DMS114 treated with DMSO at 0.1 percent for 48 hours (cell line): ENCODE data around the gene GPRASP3.

Source experiments
- DNase-seq: peaks from one replicate; lab custom pipeline; 2025; ENCODE audit not compliant: unreplicated experiment; lab: John Stamatoyannopoulos, UW

The GPRASP3 gene

DNA sequence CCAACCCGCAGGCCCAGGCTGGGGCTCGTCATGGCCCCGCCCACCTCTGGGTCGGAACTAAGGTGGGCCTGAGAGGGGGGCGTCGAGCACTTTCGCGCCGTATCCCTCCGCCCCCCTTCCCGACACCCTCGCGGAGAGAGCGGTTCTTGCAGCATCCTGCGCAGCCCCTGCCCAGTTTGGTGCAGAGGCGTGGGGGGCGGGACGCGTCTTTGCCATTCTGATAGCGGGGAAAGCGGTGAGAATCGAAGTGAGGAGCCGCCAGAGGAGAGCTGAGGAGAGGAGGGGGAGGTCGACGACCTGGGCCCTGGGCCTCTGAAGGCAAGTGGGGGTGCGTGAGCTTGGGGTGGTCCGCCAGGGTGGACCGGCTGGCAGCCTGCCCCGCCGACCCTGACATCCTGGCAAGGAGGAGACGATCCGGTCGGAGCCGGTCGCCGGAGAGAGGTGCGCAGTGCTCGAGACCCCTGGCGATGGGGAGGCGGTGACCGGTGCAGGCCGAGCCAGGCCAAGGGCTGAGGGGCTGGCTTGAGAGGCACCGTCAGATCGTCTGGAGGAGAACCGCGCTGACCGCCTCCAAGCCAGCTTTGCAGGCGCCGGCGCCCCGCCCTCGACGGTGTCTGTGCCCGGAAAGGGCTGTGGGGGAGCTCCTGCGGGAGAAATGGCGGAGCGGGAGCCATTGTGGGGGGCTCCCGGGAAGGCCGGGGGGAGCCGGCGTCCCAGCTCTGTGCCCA lies 25.5 kb downstream of the GPRASP3 start:
- peak; percentile 26 for DNase-seq

- no peak for DNase-seq
Measured at GRCh38 chrX:102765217-102765616, 44.7 kb downstream of the GPRASP3 start.

DNA sequence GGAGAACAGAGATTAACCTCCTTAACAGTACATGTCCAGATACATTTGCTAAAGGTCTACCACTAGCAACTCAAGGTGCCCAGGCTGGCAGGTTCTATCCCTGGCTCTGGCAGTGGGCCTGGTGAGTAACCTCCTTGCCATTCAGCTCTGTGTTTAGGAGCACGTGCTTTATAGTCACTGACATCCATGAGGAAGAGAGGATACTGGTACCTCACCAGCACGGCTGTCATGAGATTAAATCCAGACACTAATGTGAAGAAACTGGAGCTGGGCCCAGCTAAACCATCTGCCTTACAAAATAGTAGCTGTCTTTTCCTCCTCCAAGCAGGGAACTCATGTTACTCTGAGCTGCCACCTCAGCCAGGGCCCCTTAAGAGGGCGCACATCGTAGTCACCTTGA lies 45.3 kb downstream of the GPRASP3 start:
- DNase-seq, result no peak

DNA sequence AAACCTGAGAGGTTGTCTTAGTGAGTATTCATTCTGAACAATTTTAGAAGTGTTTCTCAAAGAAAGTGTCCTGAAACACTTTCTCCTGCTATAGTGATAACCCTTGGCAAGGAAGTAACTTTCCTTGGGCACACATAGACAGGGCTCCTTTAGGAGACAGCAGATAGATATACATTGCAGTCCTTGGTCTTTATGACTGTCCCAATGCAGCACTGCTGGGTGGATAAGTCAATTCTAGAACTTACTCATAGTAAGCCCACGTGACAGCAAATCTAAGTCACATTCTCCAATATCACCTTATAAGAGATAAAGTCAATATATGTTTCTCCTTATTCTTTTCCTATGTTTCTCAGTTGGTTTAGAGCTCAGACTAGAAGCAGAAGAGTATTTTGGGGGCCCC lies 46.7 kb downstream of the GPRASP3 start:
- DNase-seq, result no peak

- DNase-seq, result peak; percentile 74
Measured at GRCh38 chrX:102768987-102769761, 48.6 kb downstream of the GPRASP3 start.
